Loucy (cell line): Measurements from ENCODE around the gene PPP1R18.
"Not testable (repeated sequence)": the region's sequence is repeated elsewhere in the genome, so short reads cannot be mapped to it uniquely, and the experiment has no call there.

Source experiments
- EZH2phosphoT487 ChIP-seq: fragments of 200-600 bp; IDR thresholded peaks from 2 replicates; pipeline ENCODE4 v1.6.1; 2018; ENCODE audit warnings: antibody characterized with exemption, mild to moderate bottlenecking, moderate library complexity, borderline replicate concordance
- TF ChIP-seq, protein P1 (sequence below): fragments of 200-600 bp; sonication (generic); conservative IDR thresholded peaks from 2 replicates; pipeline ENCODE4 v1.5.1; 2014; ENCODE audit warnings: mild to moderate bottlenecking, antibody characterized with exemption, low read length

DNA sequence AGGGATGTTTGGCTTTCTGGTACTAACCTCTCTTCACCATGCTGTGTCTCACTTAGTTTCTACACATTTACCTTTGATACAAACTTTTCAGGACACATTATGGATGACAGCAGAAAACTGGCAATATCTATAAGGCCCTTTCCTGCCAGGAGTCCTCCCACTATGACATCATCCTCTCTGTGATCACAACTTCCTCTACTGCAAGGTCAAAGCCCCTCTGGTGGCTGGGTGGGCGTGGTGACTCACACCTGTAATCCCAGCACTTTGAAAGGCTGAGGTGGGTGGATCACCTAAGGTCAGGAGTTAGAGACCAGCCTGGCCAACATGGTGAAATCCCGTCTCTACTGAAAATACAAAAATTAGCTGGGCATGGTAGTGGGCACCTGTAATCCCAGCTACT is 20.1 kb downstream of the PPP1R18 start:
- TF ChIP-seq, protein P1, sequence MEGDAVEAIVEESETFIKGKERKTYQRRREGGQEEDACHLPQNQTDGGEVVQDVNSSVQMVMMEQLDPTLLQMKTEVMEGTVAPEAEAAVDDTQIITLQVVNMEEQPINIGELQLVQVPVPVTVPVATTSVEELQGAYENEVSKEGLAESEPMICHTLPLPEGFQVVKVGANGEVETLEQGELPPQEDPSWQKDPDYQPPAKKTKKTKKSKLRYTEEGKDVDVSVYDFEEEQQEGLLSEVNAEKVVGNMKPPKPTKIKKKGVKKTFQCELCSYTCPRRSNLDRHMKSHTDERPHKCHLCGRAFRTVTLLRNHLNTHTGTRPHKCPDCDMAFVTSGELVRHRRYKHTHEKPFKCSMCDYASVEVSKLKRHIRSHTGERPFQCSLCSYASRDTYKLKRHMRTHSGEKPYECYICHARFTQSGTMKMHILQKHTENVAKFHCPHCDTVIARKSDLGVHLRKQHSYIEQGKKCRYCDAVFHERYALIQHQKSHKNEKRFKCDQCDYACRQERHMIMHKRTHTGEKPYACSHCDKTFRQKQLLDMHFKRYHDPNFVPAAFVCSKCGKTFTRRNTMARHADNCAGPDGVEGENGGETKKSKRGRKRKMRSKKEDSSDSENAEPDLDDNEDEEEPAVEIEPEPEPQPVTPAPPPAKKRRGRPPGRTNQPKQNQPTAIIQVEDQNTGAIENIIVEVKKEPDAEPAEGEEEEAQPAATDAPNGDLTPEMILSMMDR: not testable (repeated sequence)
- TF ChIP-seq EZH2phosphoT487: not testable (repeated sequence)
